GM11168 (cell line): ENCODE data around the gene C5orf15.

ENCODE experiments used
- in situ Hi-C: fragments of 300-500 bp; cut with MboI; formaldehyde crosslinking; loops from one replicate; pipeline ENCODE4 v1.12.0; 2022; ENCODE audit warnings: low sequenced_read_pairs; ENCODE audit not compliant: unreplicated experiment

C5orf15 gene

GRCh38 chr5:133927300-133928180, 40.9 kb downstream of the C5orf15 start:
- in situ Hi-C loops = no loop called here

- in situ Hi-C loops = no loop called here
Measured at GRCh38 chr5:133926489-133927299, 41.7 kb downstream of the C5orf15 start.

GRCh38 chr5:133925866-133926488, 42.4 kb downstream of the C5orf15 start:
- in situ Hi-C loops = no loop called here

GRCh38 chr5:133925269-133925668, 43.2 kb downstream of the C5orf15 start:
- in situ Hi-C loops = no loop called here

- in situ Hi-C loops = no loop called here
Measured at GRCh38 chr5:133924221-133924920, 44.1 kb downstream of the C5orf15 start.

GRCh38 chr5:133921979-133922378, 46.4 kb downstream of the C5orf15 start:
- in situ Hi-C loops = no loop called here

- in situ Hi-C loops = no loop called here
Measured at GRCh38 chr5:133921069-133921468, 47.4 kb downstream of the C5orf15 start.

- in situ Hi-C loops = no loop called here
Measured at GRCh38 chr5:133919148-133920136, 49.0 kb downstream of the C5orf15 start.

GRCh38 chr5:133918731-133919130, 49.7 kb downstream of the C5orf15 start:
- in situ Hi-C loops = no loop called here

- in situ Hi-C loops = no loop called here
Measured at GRCh38 chr5:133918316-133918715, 50.1 kb downstream of the C5orf15 start.

- in situ Hi-C loops = no loop called here
Measured at GRCh38 chr5:133917785-133918184, 50.6 kb downstream of the C5orf15 start.

GRCh38 chr5:133916914-133917313, 51.5 kb downstream of the C5orf15 start:
- in situ Hi-C loops = no loop called here

- in situ Hi-C loops = no loop called here
Measured at GRCh38 chr5:133916479-133916878, 51.9 kb downstream of the C5orf15 start.

GRCh38 chr5:133914434-133914833, 54.0 kb downstream of the C5orf15 start:
- in situ Hi-C loops = no loop called here

GRCh38 chr5:133913413-133914155, 54.8 kb downstream of the C5orf15 start:
- in situ Hi-C loops = no loop called here

- in situ Hi-C loops = no loop called here
Measured at GRCh38 chr5:133912951-133913350, 55.5 kb downstream of the C5orf15 start.

GRCh38 chr5:133910571-133910970, 57.9 kb downstream of the C5orf15 start:
- in situ Hi-C loops = no loop called here

GRCh38 chr5:133909603-133910002, 58.8 kb downstream of the C5orf15 start:
- in situ Hi-C loops = no loop called here
